KG1 (cell line): ENCODE data around the gene TAF4.
"Not testable (repeated sequence)": the region's sequence is repeated elsewhere in the genome, so short reads cannot be mapped to it uniquely, and the experiment has no call there.

ENCODE experiments used
- DNase-seq: peaks from one replicate; lab custom pipeline; 2025; lab: John Stamatoyannopoulos, UW

Gene TAF4

GRCh38 chr20:62003567-62004405, 61.9 kb downstream of the TAF4 start:
- DNase-seq: no peak

GRCh38 chr20:62002882-62003480, 62.7 kb downstream of the TAF4 start:
- no peak for DNase-seq

- no peak for DNase-seq
Observed at GRCh38 chr20:62001178-62001715, 64.4 kb downstream of the TAF4 start.

GRCh38 chr20:61998343-61999121, 67.1 kb downstream of the TAF4 start:
- no peak for DNase-seq

- DNase-seq: no peak
Observed at GRCh38 chr20:61997891-61998290, 67.8 kb downstream of the TAF4 start.

GRCh38 chr20:61997372-61997771, 68.3 kb downstream of the TAF4 start:
- no peak for DNase-seq

- no peak for DNase-seq
Observed at GRCh38 chr20:61994546-61994945, 71.1 kb downstream of the TAF4 start.

- no peak for DNase-seq
Observed at GRCh38 chr20:61993058-61993457, 72.6 kb downstream of the TAF4 start.

- DNase-seq: no peak
Observed at GRCh38 chr20:61991476-61991875, 74.2 kb downstream of the TAF4 start.

- no peak for DNase-seq
Observed at GRCh38 chr20:61990484-61990883, 75.2 kb downstream of the TAF4 start.

- no peak for DNase-seq
Observed at GRCh38 chr20:61989741-61990140, 75.9 kb downstream of the TAF4 start.

- no peak for DNase-seq
Observed at GRCh38 chr20:61988665-61989064, 77.0 kb downstream of the TAF4 start.

- DNase-seq: no peak
Observed at GRCh38 chr20:61986762-61987321, 78.8 kb downstream of the TAF4 start.

- no peak for DNase-seq
Observed at GRCh38 chr20:61985096-61985495, 80.6 kb downstream of the TAF4 start.

- DNase-seq: not testable (repeated sequence)
Observed at GRCh38 chr20:61984431-61984830, 81.2 kb downstream of the TAF4 start.

- DNase-seq: no peak
Observed at GRCh38 chr20:61983965-61984364, 81.7 kb downstream of the TAF4 start.

- no peak for DNase-seq
Observed at GRCh38 chr20:61982951-61983315, 82.7 kb downstream of the TAF4 start.

- DNase-seq: no peak
Observed at GRCh38 chr20:61982191-61982950, 83.3 kb downstream of the TAF4 start.

GRCh38 chr20:61981691-61982090, 84.0 kb downstream of the TAF4 start:
- DNase-seq: not testable (repeated sequence)

GRCh38 chr20:61980647-61981583, 84.8 kb downstream of the TAF4 start:
- DNase-seq: no peak
